CD14-positive monocyte (primary cell): Measurements from ENCODE around the gene CAMTA1. TPM values are rescaled to one million over a fixed set of nuclear protein-coding genes. Genes with fewer than 3 reads are reported as not detected.
A peak's percentile ranks its signal among the peaks of the same experiment; 100 is the strongest.

Source experiments
- DNase-seq, 3 donors: peaks; one replicate each; pipeline ENCODE4 v3.0.0-alpha.2; 2011 to 2022
- H2AFZ ChIP-seq: 2 replicates; pipeline ENCODE4 v1.6.0; 2012; ENCODE audit warnings: mild to moderate bottlenecking, low read depth, low read length, inconsistent platforms; ENCODE audit not compliant: insufficient read depth, poor library complexity, severe bottlenecking
- H3K27ac ChIP-seq, 2 donors: 1 replicate in 1 of 2; 2 replicates in 1 of 2; pipeline ENCODE4 v1.5.1; 2012 to 2013; ENCODE audit warnings: low read length in 2 of 2, control low read depth in 1 of 2, inconsistent platforms in 1 of 2, low read depth in 1 of 2, mild to moderate bottlenecking in 1 of 2
- H3K27me3 ChIP-seq, 2 donors: one replicate each; pipeline versions ENCODE4 v1.6.0 to v1.6.1; 2011 to 2013; ENCODE audit warnings: low read length in 2 of 2; ENCODE audit not compliant: control insufficient read depth in 2 of 2, insufficient read depth in 2 of 2
- H3K36me3 ChIP-seq, 2 donors: replicated peaks in 1 of 2; 1 replicate in 1 of 2; 2 replicates in 1 of 2; pipeline versions ENCODE4 v1.5.1 to v1.6.1; 2012 to 2013; ENCODE audit warnings: low read length in 2 of 2, control low read depth in 1 of 2, inconsistent platforms in 1 of 2, mild to moderate bottlenecking in 1 of 2; ENCODE audit not compliant: insufficient read depth in 2 of 2, control insufficient read depth in 1 of 2
- H3K4me1 ChIP-seq, 2 donors: 1 replicate in 1 of 2; 2 replicates in 1 of 2; pipeline versions ENCODE4 v1.5.1 to v1.6.1; 2012 to 2013; ENCODE audit warnings: low read length in 2 of 2, control low read depth in 1 of 2, inconsistent platforms in 1 of 2, mild to moderate bottlenecking in 1 of 2, moderate library complexity in 1 of 2; ENCODE audit not compliant: insufficient read depth in 2 of 2, control insufficient read depth in 1 of 2
- H3K4me2 ChIP-seq: replicated peaks from 2 replicates; pipeline ENCODE3; 2012; ENCODE audit warnings: low read length, moderate library complexity, mild to moderate bottlenecking; ENCODE audit not compliant: poor library complexity, severe bottlenecking; ENCODE audit errors: extremely low read depth
- H3K4me3 ChIP-seq, 3 experiments: fragments of 200-600 bp in 1 of 3; sonication (generic) in 1 of 3; replicated peaks in 1 of 3; 1 replicate in 2 of 3; 2 replicates in 1 of 3; pipeline ENCODE4 v1.5.1; 2011 to 2013; ENCODE audit warnings: low read length in 3 of 3, mild to moderate bottlenecking in 3 of 3, control low read depth in 2 of 3, low read depth in 2 of 3, inconsistent platforms in 1 of 3, moderate library complexity in 1 of 3
- H3K79me2 ChIP-seq: 2 replicates; pipeline ENCODE4 v1.6.0; 2012; ENCODE audit warnings: mild to moderate bottlenecking, control low read depth, inconsistent platforms, low read length, moderate library complexity; ENCODE audit not compliant: insufficient read depth
- H3K9ac ChIP-seq: 2 replicates; pipeline ENCODE4 v1.6.0; 2017; ENCODE audit warnings: low read length, mild to moderate bottlenecking; ENCODE audit not compliant: insufficient read depth, poor library complexity, severe bottlenecking
- H3K9me3 ChIP-seq, 2 donors: replicated peaks in 1 of 2; 1 replicate in 1 of 2; 2 replicates in 1 of 2; pipeline versions ENCODE4 v1.5.1 to v1.6.1; 2012 to 2013; ENCODE audit warnings: low read length in 2 of 2, control low read depth in 1 of 2; ENCODE audit not compliant: control insufficient read depth in 1 of 2, insufficient read depth in 1 of 2
- H4K20me1 ChIP-seq: 2 replicates; pipeline ENCODE4 v1.6.0; 2012; ENCODE audit warnings: mild to moderate bottlenecking, low read length, control low read depth, moderate library complexity; ENCODE audit not compliant: insufficient read depth
- H3K27ac Mint-ChIP-seq, 7 donors: one replicate each; pipeline ENCODE4 v1.8.0; 2020; ENCODE audit warnings: mild to moderate bottlenecking in 7 of 7, mixed read lengths in 7 of 7, moderate library complexity in 6 of 7, inconsistent platforms in 2 of 7
- H3K27me3 Mint-ChIP-seq, 3 donors: one replicate each; pipeline ENCODE4 v1.8.0; 2021 to 2022; ENCODE audit warnings: low read depth in 3 of 3, mild to moderate bottlenecking in 3 of 3, mixed read lengths in 3 of 3, moderate library complexity in 3 of 3, inconsistent platforms in 1 of 3
- H3K36me3 Mint-ChIP-seq, 2 donors: one replicate each; pipeline ENCODE4 v1.8.0; 2020; ENCODE audit warnings: mixed read lengths in 2 of 2, inconsistent platforms in 1 of 2, mild to moderate bottlenecking in 1 of 2
- H3K4me1 Mint-ChIP-seq: one replicate; pipeline ENCODE4 v1.8.0; 2020; ENCODE audit warnings: mild to moderate bottlenecking, mixed read lengths
- H3K4me3 Mint-ChIP-seq, 2 donors: one replicate each; pipeline ENCODE4 v1.8.0; 2020; ENCODE audit warnings: mild to moderate bottlenecking in 2 of 2, mixed read lengths in 2 of 2, moderate library complexity in 1 of 2
- H3K9me3 Mint-ChIP-seq, 7 donors: one replicate each; pipeline ENCODE4 v1.8.0; 2020 to 2022; ENCODE audit warnings: mixed read lengths in 7 of 7, mild to moderate bottlenecking in 6 of 7, moderate library complexity in 6 of 7, inconsistent platforms in 2 of 7
- WGBS: methylation state at CpG from one replicate; pipeline ENCODE4 v1.1.5; 2013; ENCODE audit warnings: missing lambda C conversion rate; ENCODE audit not compliant: insufficient coverage; 5-methylcytosine and 5-hydroxymethylcytosine counted together
- intact Hi-C, 2 donors: fragments of 100-400 bp; cut with micrococcal nuclease; formaldehyde crosslinking; loops; one replicate each; pipeline versions ENCODE4 v1.15.0 to v1.15.1; 2023
- polyA plus RNA-seq, 3 donors: library from polyadenylated mRNA; depleted of rRNA in 1 of 3; unstranded in 2 of 3; stranded (reverse) in 1 of 3; fragments of 300-500 nt in 2 of 3; fragments of >200 nt in 1 of 3; fragmentation: Illumina TruSeq in 2 of 3; gene quantifications; 1 replicate in 2 of 3; 2 replicates in 1 of 3; pipeline ENCODE4 v1.2.3, GENCODE V29; 2012 to 2021
- TF ChIP-seq, protein P1 (sequence below): fragments of 200-600 bp; IDR thresholded peaks from one replicate; pipeline ENCODE4 v1.8.0; 2022; ENCODE audit warnings: antibody characterized with exemption, mild to moderate bottlenecking

The CAMTA1 gene
- polyA plus RNA-seq, 3 donors: 52.0 to 89.6 (median 78.3) TPM

DNA sequence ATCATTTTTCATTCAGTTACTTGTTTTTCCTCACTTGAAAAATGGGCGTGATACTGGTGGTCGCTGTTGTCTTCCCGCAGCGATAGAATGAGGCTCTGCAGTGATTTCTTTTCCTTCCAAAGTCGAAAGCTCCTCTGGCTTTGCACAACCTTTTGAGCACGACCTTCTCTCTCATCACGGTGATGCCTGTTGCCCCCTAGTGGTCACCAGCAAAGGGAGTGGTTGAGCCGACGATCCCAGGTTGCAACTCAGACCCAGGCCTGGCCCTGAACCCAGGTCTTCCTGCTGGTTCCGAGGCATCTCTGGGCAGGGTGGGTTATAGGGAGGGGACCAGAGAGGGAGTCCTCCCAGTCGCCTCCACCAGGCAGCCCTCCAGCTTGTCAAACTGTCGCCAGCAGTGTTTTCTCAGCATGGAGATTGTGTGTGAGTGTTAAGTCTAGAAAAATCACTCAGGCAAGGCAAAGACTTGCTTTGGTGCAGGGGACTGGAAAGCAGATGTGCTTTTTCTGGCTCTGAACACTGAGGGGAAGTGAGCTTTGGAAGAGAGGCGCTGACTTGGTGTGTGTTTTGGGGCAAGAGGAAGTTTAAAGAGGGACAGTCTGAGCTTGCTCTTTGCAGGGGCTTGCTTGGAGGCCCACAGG lies 285.3 kb downstream of the CAMTA1 start:
- H3K4me1 Mint-ChIP-seq: peaks cover 3% of the 10 kb centered on the region
- H3K4me2 ChIP-seq: no peak overlapping the region
- H3K36me3 Mint-ChIP-seq: no peaks in the 10 kb centered on the region
- TF ChIP-seq, protein P1, sequence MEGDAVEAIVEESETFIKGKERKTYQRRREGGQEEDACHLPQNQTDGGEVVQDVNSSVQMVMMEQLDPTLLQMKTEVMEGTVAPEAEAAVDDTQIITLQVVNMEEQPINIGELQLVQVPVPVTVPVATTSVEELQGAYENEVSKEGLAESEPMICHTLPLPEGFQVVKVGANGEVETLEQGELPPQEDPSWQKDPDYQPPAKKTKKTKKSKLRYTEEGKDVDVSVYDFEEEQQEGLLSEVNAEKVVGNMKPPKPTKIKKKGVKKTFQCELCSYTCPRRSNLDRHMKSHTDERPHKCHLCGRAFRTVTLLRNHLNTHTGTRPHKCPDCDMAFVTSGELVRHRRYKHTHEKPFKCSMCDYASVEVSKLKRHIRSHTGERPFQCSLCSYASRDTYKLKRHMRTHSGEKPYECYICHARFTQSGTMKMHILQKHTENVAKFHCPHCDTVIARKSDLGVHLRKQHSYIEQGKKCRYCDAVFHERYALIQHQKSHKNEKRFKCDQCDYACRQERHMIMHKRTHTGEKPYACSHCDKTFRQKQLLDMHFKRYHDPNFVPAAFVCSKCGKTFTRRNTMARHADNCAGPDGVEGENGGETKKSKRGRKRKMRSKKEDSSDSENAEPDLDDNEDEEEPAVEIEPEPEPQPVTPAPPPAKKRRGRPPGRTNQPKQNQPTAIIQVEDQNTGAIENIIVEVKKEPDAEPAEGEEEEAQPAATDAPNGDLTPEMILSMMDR: peak; percentile 76
- H4K20me1 ChIP-seq: no peaks in the 10 kb centered on the region
- H3K4me3 Mint-ChIP-seq: peak overlapping the region in 1 of 2 donors; percentile 52
- H3K4me1 ChIP-seq: no peaks in the 10 kb centered on the region
- no peak overlapping the region for H3K4me3 ChIP-seq
- intact Hi-C loops: loop anchor here (5.0 to 10.0 kb wide), 3 partner anchors 276 to 353 kb away; no protein-coding TSS in a partner anchor
- 9% methylated on average over 10 of the region's 13 CpGs for WGBS
- H3K27ac Mint-ChIP-seq: no peak overlapping the region
- H3K79me2 ChIP-seq: no peaks in the 10 kb centered on the region
- H3K27me3 ChIP-seq: peaks cover 0 to 9% of the 10 kb centered on the region in 2 donors
- peak overlapping the region; percentile 19 for H2AFZ ChIP-seq
- H3K27me3 Mint-ChIP-seq: peaks cover 10 to 18% (median 13%) of the 10 kb centered on the region in 3 donors
- no peaks in the 10 kb centered on the region for H3K9me3 ChIP-seq
- peak; percentile 12 to 37 (median 32) for DNase-seq
- H3K9me3 Mint-ChIP-seq: peaks cover 0 to 2% (median 1%) of the 10 kb centered on the region in 7 donors
- no peaks in the 10 kb centered on the region for H3K36me3 ChIP-seq
- H3K27ac ChIP-seq: no peak overlapping the region
- H3K9ac ChIP-seq: no peak overlapping the region

DNA sequence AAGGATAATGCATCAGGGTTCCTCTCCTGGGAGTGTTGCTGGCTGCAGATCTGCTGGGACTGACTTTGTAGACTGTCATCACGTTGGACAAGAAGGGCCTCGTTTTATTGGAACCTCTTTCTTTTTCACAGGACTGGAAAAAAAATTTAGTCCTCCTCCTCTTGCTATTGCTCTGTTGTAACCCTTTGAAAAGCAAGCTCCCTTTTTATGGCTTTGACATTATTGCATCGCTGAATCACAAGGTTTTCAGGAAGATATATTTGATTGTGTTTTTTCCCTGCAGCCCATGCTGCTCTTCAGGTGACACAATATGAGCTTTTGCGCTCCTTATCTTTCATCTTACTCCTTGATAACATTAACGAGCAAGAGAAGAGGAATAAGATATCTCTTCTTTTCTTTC lies 290.9 kb downstream of the CAMTA1 start:
- no peaks in the 10 kb centered on the region for H4K20me1 ChIP-seq
- no peak overlapping the region for H2AFZ ChIP-seq
- H3K79me2 ChIP-seq: no peaks in the 10 kb centered on the region
- peaks cover 1% of the 10 kb centered on the region for H3K4me1 Mint-ChIP-seq
- no peaks in the 10 kb centered on the region for H3K4me1 ChIP-seq
- H3K27ac ChIP-seq: no peak overlapping the region
- no peak for DNase-seq
- no peak overlapping the region for H3K4me2 ChIP-seq
- TF ChIP-seq, protein P1: no peak
- peaks cover 2 to 13% (median 5%) of the 10 kb centered on the region in 3 donors for H3K27me3 Mint-ChIP-seq
- H3K27me3 ChIP-seq: no peaks in the 10 kb centered on the region
- peaks cover 4 to 7% of the 10 kb centered on the region in 2 donors for H3K9me3 ChIP-seq
- no peak overlapping the region for H3K9ac ChIP-seq
- intact Hi-C loops: loop anchor here in 1 of 2 donors (10.0 kb wide), 1 partner anchor 281 kb away; no protein-coding TSS in a partner anchor
- peaks cover 0 to 17% (median 8%) of the 10 kb centered on the region in 7 donors for H3K9me3 Mint-ChIP-seq
- no peak overlapping the region for H3K4me3 Mint-ChIP-seq
- no peaks in the 10 kb centered on the region for H3K36me3 ChIP-seq
- no peak overlapping the region for H3K27ac Mint-ChIP-seq
- no peak overlapping the region for H3K4me3 ChIP-seq
- H3K36me3 Mint-ChIP-seq: no peaks in the 10 kb centered on the region
- 60% methylated on average over 1 of the region's 5 CpGs for WGBS
